GM18511 (cell line): Measurements from ENCODE around the gene HOXD10.
A peak's percentile ranks its signal among the peaks of the same experiment; 100 is the strongest.

ENCODE experiments used
- ATAC-seq: cut with Tn5 transposase; IDR thresholded peaks from one replicate; pipeline ENCODE4 v1.9.1; 2021; ENCODE audit warnings: mild to moderate bottlenecking, moderate library complexity; ENCODE audit not compliant: unreplicated experiment

HOXD10 gene

DNA sequence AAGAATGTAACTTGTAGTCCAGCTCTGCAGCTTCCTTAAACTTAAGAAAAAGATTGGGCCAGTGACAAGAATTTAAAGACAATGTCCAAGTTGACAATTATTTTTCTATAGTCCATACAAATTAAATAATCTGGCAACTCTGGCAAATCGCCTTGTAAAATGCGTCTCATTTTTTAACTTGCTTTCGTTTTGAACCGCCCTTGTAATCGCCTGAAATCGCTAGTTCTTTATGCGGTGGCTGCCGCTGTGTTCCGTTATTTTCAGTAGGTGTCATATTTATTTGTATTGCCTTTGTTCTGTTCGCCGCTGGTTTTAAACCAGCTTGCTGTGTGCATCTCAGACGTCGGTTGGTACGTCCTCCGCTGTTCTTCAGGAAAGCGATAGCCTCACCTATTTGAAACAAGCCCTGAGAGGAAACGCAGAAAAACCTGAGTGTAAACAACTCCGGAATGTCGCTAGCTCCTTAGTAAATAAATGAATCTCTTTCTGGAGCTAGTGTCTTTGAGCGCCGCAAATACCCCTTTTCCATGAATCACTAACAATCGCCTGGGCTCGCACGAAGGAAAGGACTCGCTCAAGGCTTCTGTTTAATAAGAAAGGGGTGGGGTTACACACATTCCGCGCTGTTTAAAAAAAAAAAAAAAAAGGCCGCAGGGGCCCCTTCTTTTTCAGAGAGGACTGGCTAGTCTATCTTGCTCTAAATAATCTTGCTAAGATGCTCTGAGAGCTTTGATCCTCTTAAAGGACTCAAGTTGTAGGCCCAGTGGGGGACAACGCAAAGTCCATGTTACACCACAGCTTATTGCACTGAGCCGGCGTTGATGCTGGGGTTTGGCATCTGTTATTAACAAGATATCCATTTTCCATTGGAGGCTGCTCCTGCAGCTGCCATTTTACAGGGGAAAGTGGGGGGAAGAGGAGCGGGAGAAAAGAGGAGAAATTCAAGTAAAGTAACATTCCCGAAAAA lies 15.9 kb downstream of the HOXD10 start:
- ATAC-seq, result no peak

DNA sequence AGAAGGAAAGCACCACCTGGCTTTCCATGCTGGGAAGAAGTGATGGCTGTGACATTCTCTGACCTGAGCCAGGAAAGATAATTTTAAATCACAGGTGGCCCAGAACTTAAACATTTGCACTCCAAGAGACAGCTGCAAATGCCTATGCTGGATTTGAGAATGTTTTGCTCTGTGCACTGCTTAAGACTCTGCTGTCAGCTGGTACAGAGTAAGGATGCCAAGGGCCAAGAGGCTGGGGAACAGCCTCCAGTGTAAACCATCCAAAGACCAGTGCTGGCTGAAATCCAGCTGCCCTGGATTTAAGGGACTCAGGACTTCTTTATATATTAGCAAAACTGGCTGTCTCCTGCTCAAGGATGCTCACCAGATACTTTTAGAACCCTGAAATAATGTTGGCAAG lies 16.8 kb downstream of the HOXD10 start:
- ATAC-seq, result no peak

DNA sequence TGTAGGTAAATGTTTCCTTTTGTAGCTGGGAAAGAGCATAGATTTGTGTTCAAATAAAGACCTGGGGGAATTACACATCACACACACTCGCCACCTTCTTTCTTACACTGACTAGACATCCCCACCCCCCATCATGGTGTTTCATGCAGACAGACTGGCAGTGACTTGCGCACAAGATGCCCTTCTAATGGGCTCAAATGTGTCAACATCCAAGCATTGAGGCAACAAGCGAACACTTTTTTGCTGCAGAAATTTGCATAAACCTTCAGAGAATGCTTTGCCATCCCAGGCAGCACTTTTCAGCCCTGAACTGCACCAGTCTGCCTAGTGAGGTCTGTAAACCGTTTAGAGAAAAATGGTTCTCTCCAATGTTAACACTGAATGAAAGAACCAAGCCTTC lies 17.5 kb downstream of the HOXD10 start:
- no peak for ATAC-seq

DNA sequence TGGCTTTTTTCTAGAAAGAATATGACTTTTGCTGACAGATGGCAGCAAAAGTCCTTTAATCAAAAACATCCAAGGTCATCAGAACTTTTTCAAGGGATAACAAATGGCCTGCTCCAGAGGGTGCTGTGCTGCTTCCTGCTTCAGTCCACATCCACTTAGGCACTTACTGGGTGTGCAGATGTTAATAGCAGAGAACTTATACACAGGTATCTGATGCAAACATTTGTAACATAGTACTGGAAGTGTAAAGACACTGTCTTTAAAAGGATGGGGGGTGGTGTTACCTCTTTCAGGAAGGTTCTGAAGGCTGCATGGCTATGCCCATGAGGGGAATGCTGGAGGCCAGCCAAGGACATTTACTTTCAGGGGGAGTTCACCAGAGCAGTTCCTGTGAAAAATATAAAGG lies 18.5 kb downstream of the HOXD10 start:
- no peak for ATAC-seq

DNA sequence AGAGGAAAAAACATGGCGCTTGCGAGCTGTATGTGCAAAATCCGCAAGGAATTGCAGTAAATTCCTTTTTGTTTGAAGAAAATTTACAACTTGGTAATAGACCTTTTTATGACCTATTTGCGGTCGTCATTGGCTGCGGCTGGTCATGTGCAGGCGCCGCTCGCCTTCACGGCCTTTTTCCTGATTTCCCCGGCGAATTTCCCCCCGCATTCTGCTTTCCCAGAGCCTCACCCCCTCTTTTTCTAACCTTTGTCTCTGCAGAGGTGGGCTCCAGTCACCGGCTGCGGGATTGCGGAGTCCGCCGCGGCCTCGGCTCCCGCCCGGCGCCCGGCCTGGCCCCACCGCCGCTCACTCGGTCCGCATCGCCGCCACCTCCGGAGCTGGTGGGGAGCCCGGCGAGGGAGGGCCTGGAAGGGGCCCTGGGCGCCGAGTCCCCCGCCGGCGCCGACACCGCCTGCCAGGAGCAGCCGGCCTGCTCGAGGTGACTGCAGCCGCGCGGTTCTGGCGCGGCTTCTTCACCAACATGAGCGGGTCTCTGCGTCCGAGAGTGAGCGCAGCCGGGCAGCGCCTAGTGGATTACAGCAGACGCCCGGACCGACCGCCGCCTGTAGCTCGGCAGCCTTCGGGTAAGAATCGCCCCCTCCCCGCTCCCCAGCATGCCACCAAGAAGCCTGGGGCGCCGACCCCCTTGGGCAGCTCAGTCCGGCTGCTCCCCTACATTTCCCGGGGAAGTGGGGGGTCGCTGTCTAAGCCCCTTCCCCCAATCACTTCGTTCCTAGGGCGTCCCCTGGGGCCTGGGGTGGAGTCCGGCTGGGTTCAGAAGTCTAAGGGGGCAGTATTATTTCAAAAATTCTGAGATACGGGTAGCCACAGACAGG lies 20.0 kb downstream of the HOXD10 start:
- no peak for ATAC-seq

DNA sequence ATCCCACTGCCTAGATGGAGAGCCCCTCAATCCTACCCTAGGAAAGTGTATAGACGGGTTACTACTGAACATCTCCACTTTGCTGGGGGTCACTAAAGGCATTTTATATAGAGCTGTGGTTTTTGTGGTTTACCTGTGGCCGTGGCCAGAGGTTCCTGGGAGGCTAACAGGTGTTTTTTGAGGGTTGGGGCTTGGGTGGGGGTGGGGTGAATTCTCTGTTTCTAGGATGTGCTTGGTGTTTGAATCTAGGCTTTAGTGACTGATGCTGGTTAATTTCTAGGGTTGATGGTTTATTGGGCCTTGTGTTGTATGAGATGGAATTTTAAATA lies 20.6 kb downstream of the HOXD10 start:
- ATAC-seq, result no peak

DNA sequence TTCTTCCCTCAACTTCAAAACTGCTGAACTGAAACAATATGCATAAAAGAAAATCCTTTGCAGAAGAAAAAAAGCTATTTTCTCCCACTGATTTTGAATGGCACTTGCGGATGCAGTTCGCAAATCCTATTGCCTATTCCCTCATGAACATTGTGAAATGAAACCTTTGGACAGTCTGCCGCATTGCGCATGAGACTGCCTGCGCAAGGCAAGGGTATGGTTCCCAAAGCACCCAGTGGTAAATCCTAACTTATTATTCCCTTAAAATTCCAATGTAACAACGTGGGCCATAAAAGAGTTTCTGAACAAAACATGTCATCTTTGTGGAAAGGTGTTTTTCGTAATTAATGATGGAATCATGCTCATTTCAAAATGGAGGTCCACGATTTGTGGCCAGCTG lies 21.3 kb downstream of the HOXD10 start:
- ATAC-seq, result no peak

DNA sequence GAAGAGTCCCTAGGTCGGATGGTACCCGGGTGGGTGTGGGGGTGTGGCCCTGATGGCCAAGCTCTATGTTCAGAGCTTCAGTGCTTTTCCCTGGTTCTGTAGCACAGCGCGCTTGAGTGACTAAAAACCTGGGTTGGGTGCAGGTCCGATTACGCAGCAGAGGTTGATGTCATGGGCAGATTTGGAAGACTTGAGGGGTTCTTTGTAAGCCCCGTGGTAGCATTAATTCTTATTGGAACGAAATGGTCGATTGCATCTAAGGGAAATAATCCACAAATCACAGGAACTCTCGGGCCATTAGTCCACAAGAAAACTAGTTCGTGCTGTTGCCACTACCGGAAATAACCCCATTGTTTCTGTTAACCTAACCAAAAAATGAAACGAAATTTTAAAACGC lies 21.9 kb downstream of the HOXD10 start:
- ATAC-seq, result no peak

DNA sequence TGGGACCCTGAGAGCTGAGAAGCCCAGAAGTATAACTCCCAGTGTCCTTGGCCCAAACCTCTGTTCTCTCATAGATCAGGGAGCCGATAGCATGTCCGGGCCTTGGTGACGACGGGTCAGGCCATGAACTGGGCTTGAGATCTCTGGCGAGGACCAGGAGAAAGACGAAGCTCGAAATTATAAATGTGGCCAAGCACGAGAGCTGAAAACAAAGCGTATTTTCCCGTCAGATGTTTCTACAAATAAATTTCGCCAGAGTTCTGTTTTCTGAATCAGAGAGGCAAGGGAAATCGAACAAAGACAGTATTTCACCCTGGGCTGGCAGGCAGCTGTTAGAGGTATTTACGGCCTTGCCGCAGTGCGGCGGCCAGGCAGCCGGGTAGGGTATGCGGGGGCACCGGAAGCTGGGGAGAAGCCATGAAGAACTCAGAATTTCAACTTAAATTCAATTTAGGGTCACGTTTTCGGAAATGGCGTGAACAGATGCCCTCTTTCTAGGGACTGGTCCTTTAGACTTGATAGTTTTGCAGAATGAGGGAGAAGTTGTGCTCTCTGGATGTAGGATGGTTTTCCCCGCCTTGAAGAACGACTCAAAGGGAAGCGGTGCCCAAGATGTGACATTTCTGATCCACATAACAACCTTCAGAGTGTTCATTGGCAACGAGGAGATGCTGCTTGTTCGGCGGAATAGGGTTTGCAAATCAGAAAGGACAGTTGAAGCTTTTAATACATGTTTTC lies 22.5 kb downstream of the HOXD10 start:
- no peak for ATAC-seq

DNA sequence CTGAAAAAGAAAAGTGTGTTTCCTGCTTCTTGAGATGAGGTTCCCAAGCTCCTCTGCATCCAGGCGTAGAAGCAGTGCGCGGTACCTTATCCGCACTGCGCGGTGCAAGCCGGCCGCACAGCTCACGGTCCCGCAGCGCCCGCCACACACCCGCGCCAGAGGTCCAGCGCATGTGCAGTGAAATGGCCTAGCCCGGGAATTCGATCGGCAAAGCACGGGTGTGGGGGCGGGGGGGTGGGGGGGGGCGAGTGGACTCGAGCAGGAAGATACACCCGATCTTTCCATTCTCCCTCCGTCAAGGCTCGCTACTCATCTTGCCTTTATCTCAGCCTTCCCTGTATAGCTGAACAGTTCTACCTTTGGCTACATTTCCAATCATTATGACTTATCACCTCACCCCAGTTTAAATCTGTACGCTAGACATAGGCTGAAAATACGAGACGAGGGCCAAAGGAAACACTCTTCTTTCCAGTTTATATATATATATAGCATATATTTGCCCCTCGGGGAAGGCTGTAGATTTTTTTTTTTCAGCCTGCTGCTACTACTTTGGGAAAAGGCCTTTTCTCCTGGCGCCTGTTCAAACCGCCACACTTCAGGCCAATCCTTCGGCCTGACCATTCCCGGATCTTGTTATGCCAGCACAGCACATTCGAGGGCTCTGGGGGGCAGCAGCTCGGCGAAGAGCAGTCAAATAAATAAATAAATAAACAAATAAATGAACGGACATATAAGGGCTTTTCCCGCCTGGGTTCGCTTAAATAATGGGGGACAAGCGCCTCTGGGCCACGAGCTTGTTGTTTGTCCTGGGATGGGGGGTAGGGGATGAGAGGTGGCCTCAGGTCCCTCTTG lies 23.3 kb downstream of the HOXD10 start:
- no peak for ATAC-seq

DNA sequence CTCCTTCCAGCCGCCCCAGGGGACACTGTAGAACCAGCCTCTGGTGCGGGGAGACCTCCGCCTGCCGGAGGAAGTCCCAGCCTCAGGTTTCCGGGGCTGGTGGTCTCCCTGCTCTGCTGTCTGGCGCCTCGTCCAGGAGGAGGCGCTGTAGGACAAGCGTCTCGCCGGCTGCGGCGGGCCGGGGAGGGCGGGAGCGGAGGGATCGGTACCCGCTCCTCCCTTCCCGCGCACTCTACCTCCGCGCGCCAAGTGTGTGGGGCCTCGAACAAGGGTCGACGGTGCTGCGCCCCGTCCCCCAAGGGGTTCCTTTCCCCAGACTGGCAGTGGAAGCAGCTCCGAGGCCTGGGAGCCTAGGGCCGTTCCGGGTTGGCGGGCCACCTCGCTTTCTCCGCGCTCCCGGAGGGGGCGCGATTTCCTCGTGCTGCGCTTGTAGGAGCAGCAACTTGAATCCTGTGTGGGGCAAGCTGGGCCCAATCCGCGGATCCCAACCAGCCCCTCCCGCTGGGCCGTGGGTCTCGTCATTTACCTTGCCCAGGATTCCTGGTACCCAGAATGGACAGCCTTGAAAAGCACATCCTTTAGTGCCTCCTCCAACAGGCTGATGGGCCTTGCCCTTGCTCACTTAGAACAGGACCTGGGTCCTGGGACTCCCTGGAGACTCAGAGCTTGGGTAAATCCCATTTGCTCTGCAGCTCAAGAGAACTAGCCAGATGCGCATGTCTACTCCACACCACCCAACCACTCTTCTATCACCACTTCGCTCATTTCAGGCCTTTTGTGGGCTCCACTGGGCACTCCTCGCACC lies 24.1 kb downstream of the HOXD10 start:
- peak; percentile 96 for ATAC-seq

DNA sequence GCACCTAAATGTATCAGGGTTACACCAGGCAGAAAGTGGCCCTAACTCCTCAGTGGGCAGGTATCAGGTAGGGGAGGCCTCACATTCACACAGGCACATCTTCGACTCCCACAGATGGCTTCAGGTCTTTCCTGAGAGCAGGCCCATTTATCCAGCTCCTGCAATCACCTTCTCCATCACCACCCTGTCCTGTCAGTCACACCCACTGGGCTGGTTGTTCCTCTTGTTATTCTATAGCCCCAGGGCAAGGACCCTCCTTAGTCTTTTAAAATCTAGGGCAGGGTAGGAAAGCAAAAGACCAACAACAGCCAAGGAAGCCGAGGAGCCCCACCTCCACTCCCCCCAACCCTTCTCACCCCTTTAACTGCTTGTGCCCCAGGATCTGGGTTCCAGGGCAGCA lies 25.7 kb downstream of the HOXD10 start:
- ATAC-seq, result no peak

DNA sequence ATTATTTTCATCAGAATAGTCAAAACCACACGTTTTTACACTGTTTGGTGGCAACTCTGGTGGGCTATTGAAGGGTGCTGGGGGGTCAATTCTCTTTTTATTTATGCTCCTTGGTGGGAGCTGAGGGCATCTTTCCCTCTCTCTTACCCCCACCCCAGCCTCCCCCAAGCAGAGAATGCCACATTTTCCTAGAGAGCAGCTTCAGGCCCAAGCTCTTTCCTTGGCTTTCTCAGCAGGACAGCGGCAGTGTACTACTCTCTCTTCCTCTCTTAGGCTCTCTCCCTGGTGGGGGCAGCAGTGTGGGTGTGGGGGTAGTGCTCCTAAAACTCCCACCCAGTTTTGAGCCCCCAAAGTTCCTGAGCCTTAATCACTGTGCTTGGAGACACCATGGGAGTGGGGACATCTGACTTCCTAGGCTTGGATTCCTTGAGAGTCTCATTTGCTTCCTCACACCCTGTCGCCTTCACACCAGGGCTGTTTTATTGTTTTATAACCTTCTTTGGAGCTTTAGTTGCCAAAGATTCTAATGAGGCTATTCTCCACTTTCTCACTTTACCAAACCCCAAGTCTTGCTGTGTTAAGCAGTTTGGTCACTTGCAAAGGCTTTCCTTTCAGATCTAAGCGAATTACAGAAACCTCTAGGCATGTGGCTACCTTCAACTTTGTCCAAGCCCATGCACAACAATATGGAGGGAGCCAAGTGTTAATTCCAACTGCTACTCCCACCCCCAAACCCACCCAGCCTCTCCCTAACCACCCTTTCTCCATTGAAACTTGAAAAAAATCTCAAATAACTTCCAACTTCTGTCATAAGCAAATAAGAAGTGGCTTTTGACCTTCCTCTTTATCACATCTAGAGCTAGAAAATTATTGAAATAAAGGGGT lies 28.7 kb downstream of the HOXD10 start:
- ATAC-seq, result no peak

DNA sequence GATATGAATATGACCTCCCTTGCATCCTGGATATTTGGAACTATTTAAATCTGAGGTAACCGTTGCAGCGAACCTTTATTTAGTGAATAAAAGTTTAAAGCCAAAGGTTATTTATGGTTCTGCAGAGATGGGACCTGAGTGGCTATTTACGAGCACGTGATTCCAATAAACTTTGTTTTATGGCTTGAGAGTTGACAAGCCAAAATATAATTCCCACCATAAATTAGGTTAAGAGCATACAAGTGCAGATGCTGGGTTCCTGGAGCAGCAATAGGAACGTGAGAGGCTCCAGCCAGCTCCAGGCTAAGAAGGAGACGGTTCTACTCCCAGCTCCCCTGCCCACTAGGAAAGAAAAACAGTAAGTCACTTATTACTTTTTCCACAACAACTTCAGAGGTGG lies 29.5 kb downstream of the HOXD10 start:
- ATAC-seq, result no peak

DNA sequence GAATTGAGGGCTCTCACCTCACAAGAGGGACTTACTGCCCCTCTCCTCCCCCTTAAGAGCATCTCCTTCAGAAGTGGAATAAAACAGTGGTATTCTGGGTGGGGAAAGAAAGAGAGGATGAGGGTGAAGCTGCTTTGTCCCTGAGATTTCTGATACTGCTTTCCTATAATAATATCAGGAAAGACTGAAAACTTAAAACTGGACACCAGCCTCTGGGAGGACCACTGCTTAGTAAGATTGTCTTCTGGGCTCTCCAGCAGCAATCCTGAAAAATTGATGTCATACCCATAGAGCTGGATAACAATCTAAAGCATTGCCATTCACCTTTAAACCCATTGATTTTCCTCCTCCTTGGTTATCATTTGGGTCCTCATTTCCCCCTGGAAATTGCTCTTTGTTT lies 30.1 kb downstream of the HOXD10 start:
- no peak for ATAC-seq

DNA sequence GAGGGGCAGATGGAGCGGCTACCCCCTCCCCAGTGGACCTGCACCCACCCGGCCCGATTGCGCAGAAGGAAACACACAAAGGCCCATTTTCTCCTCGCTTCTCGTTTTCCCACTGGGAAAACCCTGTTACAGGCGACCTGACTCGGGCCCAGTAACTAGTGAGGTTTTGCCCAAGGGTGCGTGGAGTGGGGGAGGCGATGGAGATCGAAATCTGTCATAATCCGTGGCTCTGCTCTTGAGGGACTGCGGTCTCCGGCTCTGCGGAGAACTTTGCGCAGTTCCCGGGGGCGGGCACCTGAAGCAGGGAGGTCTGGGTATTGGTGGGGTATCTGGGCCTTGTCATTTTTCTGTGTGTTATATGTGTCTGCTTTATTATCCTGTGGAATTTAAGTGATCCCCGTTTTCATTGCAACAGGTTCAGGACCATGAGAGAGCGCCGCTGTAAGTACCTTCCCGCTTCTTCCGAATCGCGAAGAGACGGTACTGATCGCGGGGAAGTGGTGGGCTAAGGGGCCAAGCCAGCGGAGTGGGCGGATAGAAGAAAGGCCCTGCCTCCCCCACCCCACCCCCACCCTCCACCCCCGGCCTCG lies 30.7 kb downstream of the HOXD10 start:
- no peak for ATAC-seq

DNA sequence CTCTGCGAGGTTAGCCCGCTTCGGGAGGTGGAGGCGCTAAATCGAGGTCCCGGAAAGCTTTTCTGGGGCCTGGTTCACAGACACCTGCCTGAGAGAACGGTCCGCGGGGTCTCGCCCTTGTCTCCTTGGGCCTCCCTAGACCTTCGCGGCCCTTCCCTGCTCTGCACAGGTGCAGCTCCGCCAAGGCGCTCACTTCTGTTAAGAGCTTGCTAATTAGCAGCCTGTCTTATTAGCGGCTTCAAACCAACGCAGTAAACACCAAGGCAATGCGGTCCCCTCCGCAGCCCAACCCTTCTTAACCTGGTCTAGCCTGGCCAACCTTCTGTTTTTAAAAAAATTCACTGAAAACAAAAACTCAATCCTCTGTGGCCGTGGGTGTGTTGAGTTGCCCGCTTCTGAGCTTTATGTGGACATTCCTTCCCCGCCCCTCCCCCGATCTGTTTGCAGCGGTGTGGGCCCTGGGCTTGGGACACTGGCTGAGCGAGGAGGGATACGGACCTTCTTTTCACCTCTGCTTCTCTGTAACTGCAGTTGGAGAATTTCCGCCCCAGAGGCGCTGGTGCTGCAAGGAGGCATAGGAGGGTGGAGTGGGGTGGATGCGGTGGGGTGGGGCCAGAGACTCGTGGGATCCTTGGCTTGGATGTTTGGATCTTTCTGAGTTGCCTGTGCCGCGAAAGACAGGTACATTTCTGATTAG lies 31.4 kb downstream of the HOXD10 start:
- ATAC-seq, result no peak
